ENCODE results near the gene USP48.

GRCh38 chr1:21759182-21759581 lies 23.8 kb downstream of the USP48 start:
- TF ChIP-seq CTCF (tag by site-specific recombination; IDR thresholded peaks at IDR 0.05) (no peak), ZBTB17 (tag by site-specific recombination; IDR thresholded peaks at IDR 0.05) (no peak), ZNF776 (tag by site-specific recombination; IDR thresholded peaks at IDR 0.05; ENCODE audit: borderline replicate concordance) (no peak), PBX3 (CRISPR knock-in tag; IDR thresholded peaks at IDR 0.05) (no peak), ZNF292 (tag by site-specific recombination; IDR thresholded peaks at IDR 0.05; ENCODE audit: borderline replicate concordance, low read depth) (no peak), ZNF214 (tag by site-specific recombination; IDR thresholded peaks at IDR 0.05; ENCODE audit: borderline replicate concordance) (no peak), ZNF132 (tag by site-specific recombination; IDR thresholded peaks at IDR 0.05; ENCODE audit: borderline replicate concordance) (no peak), ZSCAN5A (tag by site-specific recombination; IDR thresholded peaks at IDR 0.05) (no peak), ZBTB11 (tag by site-specific recombination; conservative IDR thresholded peaks at IDR 0.05; ENCODE audit: low read depth) (no peak), ATF2 (tag by site-specific recombination; IDR thresholded peaks at IDR 0.05; ENCODE audit: low read depth) (no peak)
